KMS-11 (cell line): ENCODE measurements around the gene ELP1.
"Not testable (repeated sequence)": the region's sequence is repeated elsewhere in the genome, so short reads cannot be mapped to it uniquely, and the experiment has no call there.

Source experiments
- H2AFZ ChIP-seq: fragments of 200-600 bp; sonication (generic); 2 replicates; pipeline ENCODE4 v1.6.1; 2016; ENCODE audit warnings: antibody characterized with exemption, mixed run types, low read depth
- H3K27ac ChIP-seq: fragments of 200-600 bp; sonication (generic); 2 replicates; pipeline ENCODE4 v1.6.1; 2016; ENCODE audit warnings: mild to moderate bottlenecking, mixed run types
- H3K27me3 ChIP-seq: fragments of 200-600 bp; sonication (generic); 2 replicates; pipeline ENCODE4 v1.6.1; 2017; ENCODE audit warnings: mild to moderate bottlenecking, low read depth, mixed run types, moderate library complexity; ENCODE audit not compliant: insufficient read depth
- H3K36me3 ChIP-seq: fragments of 200-600 bp; sonication (generic); 2 replicates; pipeline ENCODE4 v1.6.1; 2017; ENCODE audit warnings: mild to moderate bottlenecking, mixed run types; ENCODE audit not compliant: insufficient read depth
- H3K4me1 ChIP-seq: fragments of 200-600 bp; sonication (generic); 2 replicates; pipeline ENCODE4 v1.6.1; 2016; ENCODE audit warnings: mild to moderate bottlenecking, low read depth, mixed run types; ENCODE audit not compliant: poor library complexity, severe bottlenecking
- H3K4me2 ChIP-seq: fragments of 200-600 bp; sonication (generic); 2 replicates; pipeline ENCODE4 v1.7.0; 2016; ENCODE audit warnings: mild to moderate bottlenecking, mixed run types
- H3K4me3 ChIP-seq: fragments of 200-600 bp; sonication (generic); IDR thresholded peaks from 2 replicates; pipeline ENCODE4 v1.6.1; 2017; ENCODE audit warnings: low read depth, low read length, mixed read lengths; ENCODE audit not compliant: insufficient read depth
- H3K79me2 ChIP-seq: fragments of 200-600 bp; sonication (generic); 2 replicates; pipeline ENCODE4 v1.6.1; 2016; ENCODE audit warnings: low read depth, mixed run types; ENCODE audit not compliant: insufficient read depth
- H3K9ac ChIP-seq: fragments of 200-600 bp; sonication (generic); 2 replicates; pipeline ENCODE4 v1.6.1; 2016; ENCODE audit warnings: mild to moderate bottlenecking, mixed run types
- H4K20me1 ChIP-seq: fragments of 200-600 bp; sonication (generic); 2 replicates; pipeline ENCODE4 v1.6.1; 2016; ENCODE audit warnings: mild to moderate bottlenecking, mixed run types; ENCODE audit not compliant: insufficient read depth
- TF ChIP-seq, protein P1 (sequence below): fragments of 200-600 bp; sonication (generic); conservative IDR thresholded peaks from 2 replicates; pipeline ENCODE4 v1.6.1; 2017; ENCODE audit warnings: low read depth, mild to moderate bottlenecking, antibody characterized with exemption, low read length, moderate library complexity, mixed read lengths

Gene ELP1

DNA sequence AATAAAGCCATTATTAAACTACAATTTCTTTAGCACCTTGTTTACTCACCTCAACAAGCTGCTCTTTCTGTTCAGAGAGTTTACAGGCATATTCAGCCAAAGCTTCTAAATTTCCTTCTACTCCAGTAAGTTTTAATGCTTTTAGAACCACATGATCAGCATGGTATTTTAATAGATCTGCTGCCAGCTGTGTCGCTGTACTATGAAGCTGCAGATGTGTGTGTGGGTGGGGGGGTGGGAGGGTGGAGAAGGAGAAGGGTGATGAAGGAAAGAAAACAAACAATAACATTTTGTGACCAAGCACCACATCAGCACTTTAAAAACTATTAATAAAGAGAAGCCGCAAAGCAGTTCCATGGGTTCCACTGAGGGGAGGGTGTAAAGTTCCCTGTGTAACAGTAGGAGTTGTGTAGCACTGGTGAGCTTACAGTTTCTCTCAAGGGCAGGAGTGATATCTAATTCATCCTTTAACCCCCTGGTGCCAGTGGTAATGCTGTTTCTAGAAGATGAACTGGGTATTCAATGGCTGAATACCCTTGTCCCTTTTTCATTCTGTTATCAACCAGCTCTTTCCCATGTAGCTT, 38.8 kb upstream of the ELP1 start:
- Histone ChIP-seq H3K27me3 (no peaks in the 10 kb centered on the region), H4K20me1 (no peaks in the 10 kb centered on the region), H3K4me1 (no peaks in the 10 kb centered on the region), H3K79me2 (no peaks in the 10 kb centered on the region), H3K9ac (no peak overlapping the region), H3K27ac (no peak overlapping the region), H3K36me3 (no peaks in the 10 kb centered on the region), H3K4me3 (no peak overlapping the region), H2AFZ (no peak overlapping the region), H3K4me2 (no peak overlapping the region)
- TF ChIP-seq, protein P1, sequence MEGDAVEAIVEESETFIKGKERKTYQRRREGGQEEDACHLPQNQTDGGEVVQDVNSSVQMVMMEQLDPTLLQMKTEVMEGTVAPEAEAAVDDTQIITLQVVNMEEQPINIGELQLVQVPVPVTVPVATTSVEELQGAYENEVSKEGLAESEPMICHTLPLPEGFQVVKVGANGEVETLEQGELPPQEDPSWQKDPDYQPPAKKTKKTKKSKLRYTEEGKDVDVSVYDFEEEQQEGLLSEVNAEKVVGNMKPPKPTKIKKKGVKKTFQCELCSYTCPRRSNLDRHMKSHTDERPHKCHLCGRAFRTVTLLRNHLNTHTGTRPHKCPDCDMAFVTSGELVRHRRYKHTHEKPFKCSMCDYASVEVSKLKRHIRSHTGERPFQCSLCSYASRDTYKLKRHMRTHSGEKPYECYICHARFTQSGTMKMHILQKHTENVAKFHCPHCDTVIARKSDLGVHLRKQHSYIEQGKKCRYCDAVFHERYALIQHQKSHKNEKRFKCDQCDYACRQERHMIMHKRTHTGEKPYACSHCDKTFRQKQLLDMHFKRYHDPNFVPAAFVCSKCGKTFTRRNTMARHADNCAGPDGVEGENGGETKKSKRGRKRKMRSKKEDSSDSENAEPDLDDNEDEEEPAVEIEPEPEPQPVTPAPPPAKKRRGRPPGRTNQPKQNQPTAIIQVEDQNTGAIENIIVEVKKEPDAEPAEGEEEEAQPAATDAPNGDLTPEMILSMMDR, result no peak

DNA sequence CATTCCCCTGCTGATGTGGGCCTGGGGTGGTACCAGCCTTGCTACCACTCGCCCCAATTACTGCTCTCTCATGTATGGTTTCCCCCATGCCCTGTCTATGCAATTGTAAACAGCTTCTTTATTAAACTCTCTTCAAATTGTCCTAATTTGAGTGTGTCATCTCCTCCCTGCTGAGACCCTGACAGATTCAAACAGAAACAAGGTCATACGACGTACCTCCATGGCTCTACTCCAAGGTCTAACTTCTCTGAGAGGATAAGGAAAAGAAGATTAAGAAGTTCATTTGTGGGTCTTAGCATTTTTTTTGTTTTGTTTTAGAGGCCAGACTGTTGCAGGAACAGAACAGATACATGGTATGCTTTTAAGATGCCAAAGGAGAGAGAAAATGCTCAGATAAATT, 38.3 kb upstream of the ELP1 start:
- H3K4me2 ChIP-seq, result no peak overlapping the region
- H4K20me1 ChIP-seq, result no peaks in the 10 kb centered on the region
- TF ChIP-seq, protein P1, result no peak
- H3K27me3 ChIP-seq, result no peaks in the 10 kb centered on the region
- no peaks in the 10 kb centered on the region for H3K79me2 ChIP-seq
- no peak overlapping the region for H3K27ac ChIP-seq
- H3K4me3 ChIP-seq, result no peak overlapping the region
- no peak overlapping the region for H2AFZ ChIP-seq
- no peak overlapping the region for H3K9ac ChIP-seq
- no peaks in the 10 kb centered on the region for H3K4me1 ChIP-seq
- H3K36me3 ChIP-seq, result no peaks in the 10 kb centered on the region

DNA sequence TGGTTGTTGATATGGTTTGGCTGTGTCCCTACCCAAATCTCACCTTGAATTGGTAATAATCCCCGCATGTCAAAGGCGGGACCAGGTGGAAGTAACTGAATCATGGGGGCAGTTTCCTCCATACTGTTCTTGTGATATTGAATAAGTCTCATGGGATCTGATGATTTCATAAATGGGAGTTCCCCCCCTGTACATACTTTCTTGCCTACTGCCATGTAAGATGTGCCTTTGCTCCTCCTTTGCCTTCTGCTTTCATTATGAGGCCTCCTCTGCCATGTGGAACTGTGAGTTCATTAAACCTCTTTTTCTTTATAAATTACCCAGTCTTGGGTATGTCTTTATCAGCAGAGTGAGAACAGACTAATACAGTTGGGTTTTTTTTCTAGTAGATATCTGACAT, 37.5 kb upstream of the ELP1 start:
- not testable (repeated sequence) for H3K79me2 ChIP-seq, H3K27ac ChIP-seq, H3K4me2 ChIP-seq, H3K27me3 ChIP-seq, H3K4me3 ChIP-seq, H3K9ac ChIP-seq, H4K20me1 ChIP-seq, H2AFZ ChIP-seq, H3K36me3 ChIP-seq, H3K4me1 ChIP-seq

DNA sequence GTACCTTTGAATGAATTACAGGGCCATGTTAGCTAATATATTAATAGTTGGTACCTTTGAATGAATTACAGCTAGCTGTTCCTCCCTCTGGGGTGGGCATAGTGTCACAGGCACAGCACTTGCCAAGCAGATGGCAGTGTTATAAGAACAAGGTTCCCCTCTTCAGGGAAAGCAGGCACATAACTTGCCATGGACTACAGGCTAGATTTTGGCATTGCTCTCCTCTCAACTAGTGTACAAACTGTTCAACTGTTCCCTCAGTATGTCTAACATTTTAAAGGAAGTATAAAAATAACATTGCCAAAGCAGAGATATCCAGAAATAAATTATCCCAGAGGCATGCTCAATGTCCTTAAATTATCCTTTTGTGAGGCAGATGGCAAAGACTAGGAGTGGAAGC, 34.0 kb upstream of the ELP1 start:
- Histone ChIP-seq H3K9ac (no peak overlapping the region), H4K20me1 (no peaks in the 10 kb centered on the region), H3K27ac (no peak overlapping the region), H3K4me1 (no peaks in the 10 kb centered on the region), H3K79me2 (no peaks in the 10 kb centered on the region), H3K4me3 (no peak overlapping the region), H3K4me2 (no peak overlapping the region), H3K36me3 (no peaks in the 10 kb centered on the region; the same call in 1 of the 2 replicates), H2AFZ (no peak overlapping the region), H3K27me3 (no peaks in the 10 kb centered on the region)
- TF ChIP-seq, protein P1, result no peak

DNA sequence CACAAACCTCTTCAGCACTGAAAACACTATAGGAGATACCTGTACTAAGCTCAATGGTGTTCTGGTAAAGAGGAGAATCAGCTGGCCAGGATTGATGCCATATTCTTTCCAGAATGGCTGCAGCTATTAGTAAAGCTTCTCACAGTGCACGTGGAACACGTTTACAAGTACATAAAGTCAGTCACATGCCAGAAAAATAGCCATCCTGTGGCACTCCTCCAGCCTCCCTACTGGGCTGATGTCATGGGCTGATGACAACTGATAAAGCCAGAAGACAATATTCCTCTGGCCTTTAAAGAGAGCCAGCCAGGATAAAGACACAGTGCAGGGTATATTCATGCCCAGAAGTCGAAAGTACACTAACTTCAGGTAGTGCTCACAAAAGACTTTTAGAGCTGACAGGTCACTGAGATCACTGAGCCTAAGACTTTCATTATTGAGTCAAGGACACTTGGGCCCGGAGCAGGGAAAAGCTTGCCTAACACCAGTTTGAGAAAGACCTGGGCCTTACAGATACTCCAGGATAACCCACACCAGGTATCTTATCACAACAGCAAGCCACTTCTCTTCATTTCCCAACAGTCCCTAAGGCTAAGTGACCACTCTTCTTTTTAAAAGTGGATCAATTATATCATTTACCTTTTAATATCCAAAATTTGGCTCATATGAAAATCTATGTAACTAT, 29.7 kb upstream of the ELP1 start:
- no peaks in the 10 kb centered on the region for H3K79me2 ChIP-seq
- no peaks in the 10 kb centered on the region for H3K4me1 ChIP-seq
- no peak overlapping the region for H2AFZ ChIP-seq
- TF ChIP-seq, protein P1, result no peak
- H4K20me1 ChIP-seq, result no peaks in the 10 kb centered on the region
- H3K36me3 ChIP-seq, result no peaks in the 10 kb centered on the region; the same call in 1 of the 2 replicates
- no peak overlapping the region for H3K4me2 ChIP-seq
- no peak overlapping the region for H3K27ac ChIP-seq
- no peak overlapping the region for H3K4me3 ChIP-seq
- H3K9ac ChIP-seq, result no peak overlapping the region
- H3K27me3 ChIP-seq, result no peaks in the 10 kb centered on the region
